ENCODE data around the gene FOXO3. TPM values are rescaled to one million over a fixed set of nuclear protein-coding genes. Genes with fewer than 3 reads are reported as not detected.

The FOXO3 gene
- total and polyA plus RNA-seq, 2 of the 8 experiments (the other 6 are each of a cell fraction or from before 2014, with no cell fraction given): 13.1 to 19.3 TPM

- Histone ChIP-seq H3K23me2 (ENCODE audit: low read depth, low read length) (no peaks in the 10 kb centered on the region; the same call in none of the 2 replicates), H2BK5ac (ENCODE audit: low read depth, low read length) (no peak overlapping the region), H2AK5ac (ENCODE audit: low read depth, low read length) (no peak overlapping the region; the same call in 1 of the 2 replicates), H2BK20ac (ENCODE audit: low read length) (no peak overlapping the region), H2AFZ (ENCODE audit: low read length) (no peak overlapping the region), H3K4me2 (ENCODE audit: insufficient read depth in 1 of 2, low read depth in 2 of 2, low read length in 2 of 2) (no peak overlapping the region), H3K4me3 (ENCODE audit: extremely low read depth in 1 of 4, insufficient read depth in 2 of 4, low read depth in 3 of 4, low read length in 4 of 4) (no peak overlapping the region), H2BK12ac (ENCODE audit: low read depth, low read length) (no peak overlapping the region), H2BK15ac (ENCODE audit: low read length) (no peak overlapping the region), H3K23ac (ENCODE audit: insufficient read length) (no peak overlapping the region), H4K5ac (ENCODE audit: insufficient read length, low read depth, low read length) (no peak overlapping the region), H4K20me1 (replicated peaks in 1 of 2; ENCODE audit: control insufficient read depth in 1 of 2, insufficient read depth in 2 of 2, low read length in 2 of 2) (no peaks in the 10 kb centered on the region), H4K91ac (replicated peaks; ENCODE audit: insufficient read length, low read length) (no peak overlapping the region), H3K4ac (replicated peaks; ENCODE audit: insufficient read length, low read depth, low read length) (no peak overlapping the region), H3K9ac (replicated peaks in 1 of 4; ENCODE audit: extremely low read depth in 1 of 4, low read depth in 3 of 4, low read length in 3 of 4) (no peak overlapping the region), H3K27me3 (replicated peaks in 1 of 4; ENCODE audit: control insufficient read depth in 3 of 4, extremely low read depth in 1 of 4, insufficient read depth in 3 of 4, low read length in 3 of 4) (no peaks in the 10 kb centered on the region), H3K56ac (replicated peaks; ENCODE audit: insufficient read length, low read depth, low read length) (no peak overlapping the region), H3K27ac (ENCODE audit: low read depth, low read length) (no peak overlapping the region), H3K79me1 (ENCODE audit: low read depth, low read length) (no peaks in the 10 kb centered on the region), H3K36me3 (ENCODE audit: control insufficient read depth in 2 of 4, insufficient read depth in 4 of 4, low read length in 3 of 4) (no peaks in the 10 kb centered on the region), H4K8ac (ENCODE audit: extremely low read depth, insufficient read depth, low read length) (no peak overlapping the region), H2BK120ac (replicated peaks; ENCODE audit: low read depth, low read length) (no peak overlapping the region), H3K14ac (ENCODE audit: insufficient read length) (no peak overlapping the region), H3K9me3 (ENCODE audit: insufficient read depth in 2 of 2, low read depth in 1 of 2, low read length in 1 of 2) (no peaks in the 10 kb centered on the region; a peak in 1 of 4 replicates), H3K4me1 (replicated peaks in 1 of 4; ENCODE audit: control insufficient read depth in 3 of 4, insufficient read depth in 4 of 4, low read length in 3 of 4) (peaks cover 0 to 8% (median 4%) of the 10 kb centered on the region in 4 experiments; a peak in 5 of 7 replicates), H3K79me2 (ENCODE audit: control insufficient read depth in 1 of 2, insufficient read depth in 2 of 2, low read length in 2 of 2) (no peaks in the 10 kb centered on the region), H3K18ac (ENCODE audit: extremely low read depth, low read length) (no peak overlapping the region)
- WGBS, 2 experiments (ENCODE audit: extremely low coverage in 1 of 2, insufficient coverage in 1 of 2, insufficient read length in 1 of 2, insufficient replicate concordance in 2 of 2, low coverage in 1 of 2, low lambda C conversion rate in 2 of 2, missing lambda C conversion rate in 1 of 2): 67% methylated on average over 8 of the region's 8 CpGs; no CpG with 5 or more reads in 1 of the 2 experiments
- POLR2A ChIA-PET (ENCODE audit: partially characterized antibody): interaction anchor here (1.0 kb wide), 1 partner anchor 8 kb away, joined by 4 read pairs; no protein-coding TSS in a partner anchor
- FAIRE-seq: no peak
- DNase-seq (ENCODE audit: low read depth in 1 of 2, low spot score in 2 of 2): no peak
- no peak for TF ChIP-seq KDM5A (IDR thresholded peaks at IDR 0.05; ENCODE audit: low read length)
- CTCF ChIA-PET (ENCODE audit: partially characterized antibody): no interaction called here
Observed at GRCh38 chr6:108707328-108707976, 146.7 kb downstream of the FOXO3 start.
